HPDE6-E6E7 (cell line): ENCODE data around the gene DDR2.

Source experiments
- DNase-seq: peaks from one replicate; pipeline ENCODE4 v3.0.0; 2011; ENCODE audit warnings: missing footprints; ENCODE audit errors: extremely low spot score

Gene DDR2

DNA sequence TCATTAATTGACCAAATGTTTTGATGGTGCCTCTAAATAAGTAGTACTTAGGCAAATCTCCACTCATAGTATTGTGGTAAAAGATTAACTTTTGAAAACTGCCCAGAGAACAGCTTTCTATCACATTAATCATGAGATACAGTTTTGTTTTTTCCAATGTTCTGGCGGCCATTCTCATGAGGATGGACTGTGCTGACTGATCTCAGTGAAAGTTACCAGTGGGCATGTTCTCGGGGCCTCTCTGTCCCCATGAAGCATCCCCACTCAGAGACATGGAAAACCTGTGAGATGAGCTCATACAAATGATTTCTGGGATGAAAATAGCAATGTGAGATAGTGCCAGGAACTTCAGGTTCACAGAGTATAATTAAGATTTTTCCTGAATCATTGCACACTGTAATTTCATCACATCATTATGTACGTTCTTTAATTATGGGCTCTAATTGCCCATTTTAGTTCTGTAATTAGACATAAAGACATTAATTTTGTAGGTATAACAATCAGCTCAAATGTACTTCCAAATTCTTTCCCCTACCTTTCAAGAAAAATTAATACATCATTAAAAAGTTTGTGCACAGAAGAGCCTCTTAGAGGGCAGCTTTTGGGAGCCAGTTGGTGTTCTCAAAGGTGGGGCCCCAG is 40.5 kb downstream of the DDR2 start:
- no peak for DNase-seq

DNA sequence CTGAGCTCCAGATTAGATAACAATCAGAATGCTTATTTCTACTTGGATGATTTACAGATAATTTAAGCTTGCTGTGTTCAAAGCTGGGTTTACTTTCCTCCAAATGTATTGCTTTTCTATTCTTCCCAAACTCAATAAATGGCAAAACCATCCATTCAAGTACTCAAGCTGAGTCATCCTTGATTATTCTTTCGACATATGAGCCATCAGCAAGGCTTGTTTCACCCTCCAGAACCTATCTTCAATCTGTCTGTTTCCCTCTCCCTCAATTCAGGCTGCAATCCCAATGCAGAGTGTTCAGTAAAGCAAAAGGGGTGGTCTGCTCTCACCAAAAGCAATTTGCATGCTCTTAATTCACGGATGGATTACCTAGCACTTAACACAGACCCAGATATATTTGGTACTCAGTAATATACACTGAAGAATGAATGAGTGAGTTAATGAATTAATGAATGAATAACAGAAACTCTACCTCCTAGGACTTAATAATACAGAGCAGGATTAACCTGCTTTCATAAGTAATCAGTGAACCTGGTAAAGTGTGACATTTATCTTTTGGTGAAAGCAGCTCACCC is 41.9 kb downstream of the DDR2 start:
- DNase-seq = no peak

DNA sequence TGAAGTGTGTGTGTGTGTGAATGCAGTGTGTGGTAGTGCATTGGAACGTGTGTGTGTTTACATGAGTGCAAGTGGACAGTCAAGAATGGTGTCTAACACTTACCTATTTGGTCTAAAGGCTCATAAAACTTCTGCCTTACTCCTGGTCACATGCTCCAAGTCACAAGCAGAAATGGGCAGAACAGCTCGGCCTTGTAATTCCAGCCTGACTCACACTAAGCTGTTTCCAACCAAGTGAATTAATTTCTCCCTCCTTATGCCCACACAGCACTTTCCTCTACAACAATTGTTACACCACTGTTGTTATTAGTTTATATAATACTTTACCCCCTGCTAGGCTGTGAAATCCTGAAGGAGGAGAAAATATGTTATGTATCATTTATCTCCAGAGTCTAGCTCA is 43.8 kb downstream of the DDR2 start:
- DNase-seq = no peak

DNA sequence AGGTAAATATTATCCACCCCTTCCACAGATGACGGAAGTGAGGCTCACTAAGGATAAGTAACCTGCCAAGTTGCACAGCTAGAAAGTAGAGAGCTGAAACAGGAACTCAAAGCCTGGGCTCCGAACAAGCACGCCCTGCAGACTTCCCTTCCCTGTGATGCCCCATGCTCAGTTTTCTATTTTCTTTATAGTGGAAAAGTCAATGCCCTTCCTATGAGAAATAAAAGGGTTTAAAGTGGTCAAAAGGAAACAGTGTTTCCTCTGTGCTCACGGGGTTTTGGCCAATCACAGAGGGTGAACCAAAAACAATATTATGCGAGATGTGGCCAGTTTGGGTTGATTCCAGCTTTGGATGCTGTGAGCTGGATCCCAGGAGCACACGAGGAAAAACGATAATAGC is 44.5 kb downstream of the DDR2 start:
- no peak for DNase-seq

DNA sequence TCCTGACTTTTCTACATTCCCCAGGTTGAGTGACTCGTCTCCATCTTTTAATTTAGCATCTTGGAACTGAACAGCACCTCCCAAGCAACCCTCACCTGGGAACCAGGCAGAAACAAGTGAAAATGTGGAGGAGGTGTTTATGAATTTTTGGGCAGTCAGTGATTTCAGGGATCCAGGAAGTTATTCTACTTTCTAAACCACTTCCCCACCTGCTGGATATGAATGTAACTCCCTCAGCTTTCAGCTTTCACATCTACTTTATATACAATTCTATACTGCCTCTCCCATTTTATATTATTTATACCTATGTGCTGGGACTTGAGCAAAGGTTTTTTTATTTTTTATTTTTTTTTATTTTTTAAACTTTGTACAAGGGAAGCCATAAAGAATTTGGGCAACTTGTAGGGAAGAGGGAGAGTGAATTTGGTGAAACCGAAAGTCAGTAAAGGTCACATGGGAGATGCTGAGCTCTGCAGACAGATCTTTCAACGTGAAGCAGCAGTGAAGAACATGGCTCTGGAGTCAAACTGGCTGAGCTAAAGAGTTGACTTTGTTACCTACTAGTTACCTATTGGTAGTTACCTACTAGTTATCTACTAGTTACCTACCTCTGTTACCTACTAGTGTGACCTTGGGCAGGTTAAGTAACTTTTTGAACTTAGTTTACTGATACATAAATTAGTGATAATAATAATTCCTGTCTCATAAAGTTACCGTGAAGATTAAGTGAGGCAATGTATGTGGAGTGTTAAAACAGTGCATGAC is 45.5 kb downstream of the DDR2 start:
- no peak for DNase-seq

DNA sequence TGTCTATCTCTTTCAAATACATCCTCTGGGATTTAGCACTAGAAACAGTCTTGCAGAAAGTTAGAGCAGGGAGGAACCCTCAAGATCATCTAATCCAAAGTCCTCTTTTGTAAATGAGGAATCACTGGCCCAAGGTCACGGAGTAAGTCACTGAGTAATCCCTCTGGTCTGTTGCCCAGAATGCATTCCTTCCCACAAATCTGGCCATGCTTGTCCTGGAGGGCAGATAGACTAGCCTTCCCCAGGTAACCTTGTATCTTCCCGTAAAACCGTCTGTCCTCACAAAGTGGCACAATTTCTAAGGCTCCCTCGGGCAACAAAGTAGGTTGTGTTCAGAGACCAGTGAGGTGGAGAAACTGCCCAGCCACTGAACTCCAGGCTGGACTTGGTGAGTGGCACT is 46.2 kb downstream of the DDR2 start:
- no peak for DNase-seq

DNA sequence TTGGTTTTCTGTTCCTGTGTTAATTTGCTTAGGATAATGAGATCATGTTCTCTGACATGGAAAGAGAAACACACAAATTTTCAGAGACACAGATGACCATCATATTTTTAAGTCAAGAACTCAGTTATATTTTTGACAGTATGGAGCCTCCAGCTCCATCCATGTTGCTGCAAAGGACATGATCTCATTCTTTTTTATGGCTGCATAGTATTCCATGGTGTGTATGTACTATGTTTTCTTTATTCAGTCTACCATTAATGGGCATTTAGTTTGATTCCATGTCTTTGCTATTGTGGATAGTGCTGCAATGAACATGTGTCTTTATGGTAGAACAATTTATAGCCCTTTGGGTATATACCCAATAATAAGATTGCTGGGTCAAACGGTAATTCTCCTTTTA is 47.0 kb downstream of the DDR2 start:
- no peak for DNase-seq

DNA sequence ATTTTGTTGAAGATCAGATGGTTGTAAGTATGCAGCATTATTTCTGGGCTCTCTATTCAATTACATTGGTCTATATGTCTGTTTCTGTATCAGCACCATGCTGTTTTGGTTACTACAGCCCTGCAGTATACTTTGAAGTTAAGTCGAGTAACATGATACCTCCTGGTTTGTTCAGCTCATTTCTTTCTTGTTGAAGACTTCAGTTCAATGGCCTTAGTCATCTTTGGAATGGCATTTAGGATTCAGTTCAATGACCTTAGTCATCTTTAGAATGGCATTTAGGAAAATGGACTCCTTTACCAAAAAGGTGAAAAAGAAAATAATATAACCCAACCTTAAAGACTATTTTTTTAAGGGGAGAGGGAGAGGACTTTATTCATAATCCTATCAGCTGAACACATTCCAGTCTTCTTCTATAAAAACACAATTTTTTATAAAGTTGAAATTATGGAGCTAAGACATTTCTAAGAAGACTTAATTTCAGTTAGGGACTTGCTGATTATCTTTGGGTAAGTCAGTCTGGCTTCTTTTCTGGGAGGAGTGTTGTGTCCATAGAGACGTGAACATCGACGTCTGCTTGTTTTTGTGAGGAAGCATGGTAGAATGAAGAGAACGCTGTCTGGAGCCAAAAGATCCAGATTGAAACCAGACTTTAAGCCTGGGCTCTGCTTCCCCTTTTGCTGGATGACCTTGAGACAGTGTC is 48.3 kb downstream of the DDR2 start:
- no peak for DNase-seq

GRCh38 chr1:162681122-162681436 is 48.8 kb downstream of the DDR2 start:
- DNase-seq = no peak

DNA sequence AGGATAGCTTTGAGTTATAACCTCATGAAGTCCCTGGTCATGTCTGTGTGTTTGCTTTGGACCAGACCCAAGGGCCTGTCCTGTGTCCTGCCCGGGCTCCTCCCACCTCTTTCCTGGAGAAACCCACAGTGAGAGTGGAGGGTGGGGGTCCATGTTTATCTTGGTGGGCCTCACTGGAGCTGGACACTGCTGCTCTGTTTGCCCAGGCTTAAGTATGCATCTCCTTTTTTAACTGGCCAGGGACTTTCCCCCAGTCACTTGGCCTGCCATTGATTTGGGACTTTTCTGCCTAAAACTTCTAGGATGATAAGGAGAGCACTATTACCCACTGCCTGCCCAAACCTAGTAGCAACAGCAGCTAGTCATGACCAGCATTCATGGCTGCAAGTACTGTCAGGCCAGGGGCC is 49.8 kb downstream of the DDR2 start:
- no peak for DNase-seq

GRCh38 chr1:162687870-162688269 is 55.6 kb downstream of the DDR2 start:
- DNase-seq = no peak

DNA sequence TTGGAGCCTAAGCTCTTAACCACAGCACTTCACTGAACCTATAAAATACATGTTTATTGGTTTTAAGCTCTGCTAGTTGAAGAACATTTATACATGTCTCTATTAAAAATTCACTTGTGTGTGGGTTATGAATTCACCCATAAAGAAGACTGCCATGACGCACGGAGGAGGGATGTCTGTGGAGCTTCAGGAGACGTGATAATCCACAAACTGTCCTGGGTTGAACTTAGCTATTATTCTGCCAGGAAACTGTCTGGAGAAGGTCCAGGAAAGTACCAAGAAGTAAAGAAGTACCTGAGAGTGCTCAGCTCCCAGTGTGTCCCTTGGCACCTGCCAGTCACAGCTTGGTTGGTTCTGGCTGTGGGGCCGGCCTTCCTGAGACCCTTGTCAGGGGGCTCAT is 56.3 kb downstream of the DDR2 start:
- DNase-seq = no peak

GRCh38 chr1:162688931-162689330 is 56.7 kb downstream of the DDR2 start:
- DNase-seq = no peak

- DNase-seq = no peak
Observed at GRCh38 chr1:162689745-162690671, 57.7 kb downstream of the DDR2 start.

- peak; percentile 84 for DNase-seq
Observed at GRCh38 chr1:162690672-162691434, 58.6 kb downstream of the DDR2 start.

DNA sequence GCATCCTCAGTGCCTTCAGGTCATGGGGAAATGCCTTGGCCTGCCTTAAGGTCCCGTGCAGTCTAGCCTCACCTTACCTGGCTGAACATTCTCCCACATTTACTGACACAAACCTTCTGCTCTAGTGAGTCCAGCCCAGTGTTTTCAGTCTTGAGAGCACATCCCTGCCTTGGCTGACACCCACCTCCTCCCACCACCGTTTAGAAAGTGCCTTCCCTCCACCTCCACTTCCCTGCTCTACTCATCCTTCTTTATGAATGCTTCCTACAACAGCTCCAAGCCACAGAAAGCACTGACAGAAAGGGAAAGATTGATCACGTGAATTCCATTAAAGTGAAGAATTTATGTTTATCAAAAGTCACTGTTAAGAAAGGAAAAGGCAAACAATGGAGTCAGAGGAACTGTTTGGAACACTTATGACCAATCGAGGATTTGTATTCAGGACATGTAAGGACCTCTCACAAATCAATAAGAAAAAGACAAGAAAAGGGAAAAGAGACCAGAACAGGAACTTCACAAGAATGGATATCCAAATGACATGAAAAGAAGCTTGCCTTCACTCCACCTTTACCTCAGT is 59.8 kb downstream of the DDR2 start:
- DNase-seq = no peak

- DNase-seq = no peak
Observed at GRCh38 chr1:162694911-162695310, 62.6 kb downstream of the DDR2 start.

- no peak for DNase-seq
Observed at GRCh38 chr1:162695687-162696086, 63.4 kb downstream of the DDR2 start.

DNA sequence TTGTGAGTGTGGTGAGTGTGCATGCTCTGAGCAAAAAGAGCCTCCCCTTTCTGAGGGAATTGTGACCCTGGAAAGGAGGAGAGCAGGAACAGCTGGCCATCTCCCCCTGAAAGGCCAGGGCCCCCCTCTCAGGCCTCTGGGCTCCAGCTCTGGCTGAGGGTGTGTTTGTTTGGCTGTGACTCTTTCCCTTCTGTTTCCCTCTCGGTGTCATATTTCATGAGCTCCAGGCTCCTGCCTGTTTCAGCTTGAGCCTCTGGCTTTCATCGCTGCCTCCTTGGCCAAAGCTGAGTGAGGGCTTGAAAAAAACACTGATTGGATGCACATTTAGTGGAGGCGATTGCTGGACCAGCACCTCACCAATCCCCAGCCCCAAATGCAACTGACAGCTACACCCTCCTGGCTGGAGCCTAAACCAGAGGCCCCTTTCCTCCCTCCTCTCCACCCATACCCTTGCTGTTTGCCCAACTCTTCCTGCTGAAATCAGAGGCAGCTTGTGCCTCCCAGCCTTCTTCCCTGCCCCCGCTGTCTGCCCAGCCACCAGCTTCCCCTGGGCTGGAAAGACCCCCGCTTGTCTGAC is 64.1 kb downstream of the DDR2 start:
- DNase-seq = peak; percentile 74
